GM12873 (cell line): Measurements from ENCODE around the gene ARMC12.

Experiments
- TF ChIP-seq, protein P1 (sequence below): IDR thresholded peaks from 2 replicates; pipeline ENCODE4 v1.5.1; 2012; ENCODE audit warnings: low read depth, mild to moderate bottlenecking, moderate library complexity, low read length, control low read depth; ENCODE audit not compliant: insufficient read depth; ENCODE audit errors: missing control alignments

The ARMC12 gene

DNA sequence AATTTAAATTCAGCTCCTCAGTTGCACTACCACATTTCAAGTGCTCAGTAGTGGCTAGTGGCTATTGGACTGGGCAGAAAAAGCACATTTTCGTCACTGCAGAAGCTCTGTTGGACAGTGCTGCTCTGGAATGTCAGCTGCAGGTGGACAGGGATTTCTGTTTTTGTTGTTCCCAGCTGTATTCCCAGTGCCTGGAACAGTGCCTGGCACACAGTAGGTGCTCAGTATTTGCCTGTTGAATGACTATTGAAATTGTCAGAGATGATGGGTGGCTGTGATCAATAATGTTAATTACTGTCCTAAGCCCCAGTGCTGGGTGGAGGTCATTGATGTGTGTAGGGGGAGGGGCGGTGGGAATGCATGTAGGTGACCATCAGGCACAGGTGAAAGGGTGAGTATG lies 49.4 kb downstream of the ARMC12 start:
- TF ChIP-seq, protein P1, sequence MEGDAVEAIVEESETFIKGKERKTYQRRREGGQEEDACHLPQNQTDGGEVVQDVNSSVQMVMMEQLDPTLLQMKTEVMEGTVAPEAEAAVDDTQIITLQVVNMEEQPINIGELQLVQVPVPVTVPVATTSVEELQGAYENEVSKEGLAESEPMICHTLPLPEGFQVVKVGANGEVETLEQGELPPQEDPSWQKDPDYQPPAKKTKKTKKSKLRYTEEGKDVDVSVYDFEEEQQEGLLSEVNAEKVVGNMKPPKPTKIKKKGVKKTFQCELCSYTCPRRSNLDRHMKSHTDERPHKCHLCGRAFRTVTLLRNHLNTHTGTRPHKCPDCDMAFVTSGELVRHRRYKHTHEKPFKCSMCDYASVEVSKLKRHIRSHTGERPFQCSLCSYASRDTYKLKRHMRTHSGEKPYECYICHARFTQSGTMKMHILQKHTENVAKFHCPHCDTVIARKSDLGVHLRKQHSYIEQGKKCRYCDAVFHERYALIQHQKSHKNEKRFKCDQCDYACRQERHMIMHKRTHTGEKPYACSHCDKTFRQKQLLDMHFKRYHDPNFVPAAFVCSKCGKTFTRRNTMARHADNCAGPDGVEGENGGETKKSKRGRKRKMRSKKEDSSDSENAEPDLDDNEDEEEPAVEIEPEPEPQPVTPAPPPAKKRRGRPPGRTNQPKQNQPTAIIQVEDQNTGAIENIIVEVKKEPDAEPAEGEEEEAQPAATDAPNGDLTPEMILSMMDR = no peak

DNA sequence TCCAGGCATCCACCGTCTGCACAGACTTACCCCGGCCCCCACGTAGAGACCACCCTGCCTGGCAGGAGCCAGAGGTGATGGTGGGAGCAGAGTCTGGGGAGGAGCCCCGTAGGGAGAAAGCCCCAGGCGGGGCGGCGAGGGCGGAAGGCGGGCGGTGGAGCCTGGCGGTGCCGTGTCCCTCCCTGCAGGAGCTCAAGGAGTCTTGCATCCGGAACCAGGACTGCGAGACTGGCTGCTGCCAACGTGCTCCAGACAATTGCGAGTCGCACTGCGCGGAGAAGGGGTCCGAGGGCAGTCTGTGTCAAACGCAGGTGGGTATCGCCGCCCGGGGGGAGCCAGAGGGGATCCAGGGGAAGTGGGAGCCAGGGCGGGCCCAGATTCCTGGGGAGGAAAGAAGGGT lies 50.0 kb downstream of the ARMC12 start:
- TF ChIP-seq, protein P1 = no peak

DNA sequence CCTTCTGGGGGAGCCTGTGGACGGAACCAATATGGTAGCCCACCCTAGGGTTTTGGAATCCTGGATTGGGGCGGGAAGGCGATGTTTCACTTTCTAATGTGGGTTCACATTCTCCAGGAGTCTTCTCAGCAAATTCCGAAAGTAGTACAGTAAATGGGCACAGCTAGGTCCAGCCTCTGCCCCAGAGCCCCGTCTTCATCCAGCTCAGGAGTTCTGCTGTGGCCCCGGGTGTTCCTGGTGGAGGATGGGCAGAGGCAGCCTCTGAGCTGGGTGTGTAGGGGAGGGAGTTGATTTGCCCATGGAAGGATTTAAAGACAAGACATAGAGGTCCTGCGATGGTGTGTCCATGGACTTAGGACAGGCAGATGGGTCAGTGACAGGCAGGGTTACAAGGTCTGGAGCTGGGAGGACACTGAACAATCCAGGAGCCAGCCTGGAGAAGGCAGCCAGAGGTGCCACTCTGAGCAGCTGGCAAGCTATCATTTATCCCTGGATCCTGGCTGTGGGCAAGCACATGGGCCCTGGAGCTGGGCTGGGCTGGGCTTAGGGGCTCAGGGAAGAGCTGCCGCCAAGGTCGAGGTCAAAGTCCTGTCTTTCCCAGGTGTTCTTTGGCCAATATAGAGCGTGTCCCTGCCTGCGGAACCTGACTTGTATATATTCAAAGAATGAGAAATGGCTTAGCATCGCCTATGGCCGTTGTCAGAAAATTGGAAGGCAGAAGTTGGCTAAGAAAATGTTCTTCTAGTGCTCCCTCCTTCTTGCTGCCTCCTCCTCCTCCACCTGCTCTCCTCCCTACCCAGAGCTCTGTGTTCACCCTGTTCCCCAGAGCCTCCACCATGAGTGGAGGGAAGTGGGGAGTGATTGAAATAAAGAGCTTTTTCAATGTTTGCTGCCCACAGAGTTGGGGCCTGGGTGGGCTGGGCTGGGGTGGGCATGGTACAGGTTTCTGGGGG lies 50.7 kb downstream of the ARMC12 start:
- TF ChIP-seq, protein P1 = no peak

DNA sequence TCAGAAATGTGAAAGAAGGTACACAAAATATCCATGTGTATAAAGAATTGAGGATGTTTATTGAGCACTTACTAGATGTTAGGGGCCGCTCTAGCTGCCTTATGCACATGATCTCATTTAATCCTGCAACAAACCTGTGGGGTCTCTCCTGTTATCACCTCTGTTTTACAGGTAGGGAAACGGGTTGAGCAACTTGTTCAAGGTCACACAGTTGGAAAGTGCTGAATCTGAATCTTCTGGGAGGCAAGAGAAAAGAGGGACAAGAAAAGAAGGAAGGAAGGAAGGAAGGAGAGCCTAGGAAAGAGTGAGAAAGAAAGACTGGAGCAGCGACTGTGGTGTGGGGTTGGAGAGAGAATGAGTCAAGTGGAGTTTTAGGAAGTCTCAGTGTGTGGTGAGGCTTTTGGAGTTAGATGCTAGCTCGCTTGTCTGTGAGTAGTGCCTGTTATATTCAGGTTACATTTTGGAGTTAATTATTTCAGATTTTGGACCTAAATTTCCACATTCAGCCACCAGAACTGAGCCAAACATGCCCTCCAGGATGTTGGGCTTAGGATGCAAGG lies 51.7 kb downstream of the ARMC12 start:
- TF ChIP-seq, protein P1 = no peak

DNA sequence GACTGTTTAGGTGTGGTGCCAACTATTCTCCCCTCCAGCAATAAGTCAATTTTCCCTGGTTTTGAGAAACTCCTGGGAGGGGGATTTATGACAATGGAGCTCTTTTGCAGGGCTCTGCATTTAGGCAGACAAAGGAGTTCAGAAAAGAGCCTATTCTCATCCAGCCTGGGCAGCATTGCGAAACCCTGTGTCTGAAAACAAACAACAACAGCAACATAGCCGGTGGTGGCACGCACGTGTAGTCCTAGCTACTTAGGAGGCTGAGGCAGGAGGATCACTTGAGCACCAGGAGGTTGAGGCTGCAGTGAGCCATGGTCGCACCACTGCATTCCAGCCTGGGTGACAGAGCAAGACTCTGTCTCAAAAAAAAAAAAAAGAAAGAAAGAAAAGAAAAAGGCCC lies 53.9 kb downstream of the ARMC12 start:
- TF ChIP-seq, protein P1 = no peak

DNA sequence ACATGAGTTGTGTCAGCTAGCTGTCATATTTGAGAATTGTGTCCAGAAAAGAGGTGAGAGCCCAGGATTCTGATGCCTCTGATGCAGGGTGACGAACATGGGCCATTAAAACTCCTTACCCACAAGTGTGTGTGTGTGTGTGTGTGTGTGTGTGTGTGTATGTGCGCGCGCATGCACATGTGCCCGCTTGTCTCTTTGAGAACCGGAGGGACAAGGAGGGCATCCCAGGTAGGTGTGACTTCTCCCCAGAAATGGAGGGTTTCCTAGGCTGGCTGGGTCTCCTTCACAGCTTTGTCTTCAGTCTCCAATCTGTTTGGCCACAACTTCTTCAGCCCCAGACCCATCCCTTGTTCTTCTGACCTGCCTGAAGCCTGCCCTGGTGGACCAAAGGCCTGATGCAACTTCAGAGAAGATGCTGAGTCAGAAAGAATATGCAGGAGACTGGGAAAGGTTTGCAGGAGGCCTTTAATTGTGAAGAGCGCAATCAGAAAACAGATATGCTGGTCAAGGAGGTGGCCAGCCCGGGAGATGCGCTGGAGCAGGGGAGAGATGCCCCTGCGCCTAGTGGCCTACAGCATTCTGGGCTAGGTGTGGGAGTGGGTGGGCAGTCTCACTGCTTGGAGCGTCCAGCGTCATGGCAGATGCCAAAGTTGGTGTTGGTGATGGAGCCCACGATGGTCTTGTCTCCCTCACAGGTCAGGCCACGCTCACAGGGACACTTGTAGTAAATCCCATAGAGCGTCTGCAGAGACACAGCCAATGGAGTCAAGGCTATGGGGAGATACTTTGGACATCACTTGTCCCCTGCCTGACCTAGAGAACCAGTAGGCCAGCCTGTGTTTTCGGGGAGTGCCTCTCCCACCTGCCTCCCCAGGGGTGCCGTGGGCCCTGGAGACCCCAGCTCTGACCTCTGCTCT lies 58.0 kb downstream of the ARMC12 start:
- TF ChIP-seq, protein P1 = no peak

DNA sequence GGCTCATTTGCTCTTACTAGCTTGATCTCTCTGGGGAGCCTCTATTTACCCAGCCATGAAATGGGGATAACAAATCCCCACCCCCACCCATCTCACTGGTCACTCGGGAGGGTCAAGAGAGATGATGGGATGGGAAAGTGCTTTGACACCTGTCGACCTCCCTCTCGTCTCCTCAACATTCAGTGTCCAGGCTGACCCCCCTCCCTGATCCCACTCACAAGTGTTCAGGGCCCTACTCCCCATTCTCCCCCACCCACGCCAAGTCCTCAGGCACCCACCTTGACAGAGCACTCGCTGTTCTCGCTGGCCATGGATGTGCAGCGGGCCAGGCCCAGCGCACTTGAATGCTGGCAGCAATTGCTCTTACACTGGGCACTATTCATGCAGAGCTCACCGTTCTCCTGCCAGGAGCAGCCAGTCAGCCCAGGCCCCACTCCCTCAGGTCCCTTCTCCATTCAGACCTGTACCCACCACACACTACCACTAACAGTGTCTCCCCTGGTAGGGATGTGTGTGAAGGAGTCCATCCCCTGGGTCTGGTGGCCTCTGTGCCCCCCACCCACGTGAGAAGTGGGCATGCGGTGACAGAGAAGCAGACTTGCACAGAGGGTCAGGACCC lies 58.7 kb downstream of the ARMC12 start:
- TF ChIP-seq, protein P1 = no peak
